Measurements from ENCODE around the gene EIF4E2.
A peak's percentile ranks its signal among the peaks of the same experiment; 100 is the strongest.

The EIF4E2 gene

GRCh38 chr2:232551250-232551638, 755 bp downstream of the EIF4E2 start:
- H3K4me3 ChIP-seq (ENCODE audit: low read depth, low read length): peak overlapping the region; percentile 92
- TF ChIP-seq, protein P1, sequence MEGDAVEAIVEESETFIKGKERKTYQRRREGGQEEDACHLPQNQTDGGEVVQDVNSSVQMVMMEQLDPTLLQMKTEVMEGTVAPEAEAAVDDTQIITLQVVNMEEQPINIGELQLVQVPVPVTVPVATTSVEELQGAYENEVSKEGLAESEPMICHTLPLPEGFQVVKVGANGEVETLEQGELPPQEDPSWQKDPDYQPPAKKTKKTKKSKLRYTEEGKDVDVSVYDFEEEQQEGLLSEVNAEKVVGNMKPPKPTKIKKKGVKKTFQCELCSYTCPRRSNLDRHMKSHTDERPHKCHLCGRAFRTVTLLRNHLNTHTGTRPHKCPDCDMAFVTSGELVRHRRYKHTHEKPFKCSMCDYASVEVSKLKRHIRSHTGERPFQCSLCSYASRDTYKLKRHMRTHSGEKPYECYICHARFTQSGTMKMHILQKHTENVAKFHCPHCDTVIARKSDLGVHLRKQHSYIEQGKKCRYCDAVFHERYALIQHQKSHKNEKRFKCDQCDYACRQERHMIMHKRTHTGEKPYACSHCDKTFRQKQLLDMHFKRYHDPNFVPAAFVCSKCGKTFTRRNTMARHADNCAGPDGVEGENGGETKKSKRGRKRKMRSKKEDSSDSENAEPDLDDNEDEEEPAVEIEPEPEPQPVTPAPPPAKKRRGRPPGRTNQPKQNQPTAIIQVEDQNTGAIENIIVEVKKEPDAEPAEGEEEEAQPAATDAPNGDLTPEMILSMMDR (conservative IDR thresholded peaks at IDR 0.05; ENCODE audit: low read depth, low read length): no peak
- DNase-seq (ENCODE audit: low read depth): no peak

DNA sequence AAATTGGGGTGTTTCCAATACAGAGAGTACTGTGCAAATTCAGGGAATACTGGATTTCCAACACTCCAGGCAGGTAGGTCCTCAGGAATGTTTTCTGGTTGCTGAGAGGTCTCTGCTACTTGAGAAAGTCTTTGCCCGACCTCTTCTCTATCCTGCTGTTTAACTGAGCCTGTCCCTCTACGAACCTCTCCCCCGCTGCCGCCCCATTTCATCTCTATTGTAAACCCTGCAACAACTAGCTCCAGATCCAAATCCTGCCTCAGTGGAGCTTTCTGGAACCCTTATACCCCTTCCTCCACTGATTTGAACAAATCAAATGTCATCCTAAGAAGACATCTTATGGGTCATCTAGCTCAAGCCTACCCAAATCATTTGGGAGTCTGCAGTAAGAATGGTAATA, 1.3 kb downstream of the EIF4E2 start:
- TF ChIP-seq, protein P1 (conservative IDR thresholded peaks at IDR 0.05; ENCODE audit: low read depth, low read length): no peak
- peak overlapping the region; percentile 92 for H3K4me3 ChIP-seq (ENCODE audit: low read depth, low read length)
- DNase-seq (ENCODE audit: low read depth): no peak

- DNase-seq (ENCODE audit: low read depth): peak; percentile 27
- TF ChIP-seq, protein P1 (conservative IDR thresholded peaks at IDR 0.05; ENCODE audit: low read depth, low read length): no peak
- no peak overlapping the region for H3K4me3 ChIP-seq (ENCODE audit: low read depth, low read length)
These were observed 5.9 kb downstream of the EIF4E2 start for GRCh38 chr2:232556426-232556825.

GRCh38 chr2:232562515-232563151, 12.1 kb downstream of the EIF4E2 start:
- no peak for DNase-seq (ENCODE audit: low read depth)
- no peak overlapping the region for H3K4me3 ChIP-seq (ENCODE audit: low read depth, low read length)
- TF ChIP-seq, protein P1 (conservative IDR thresholded peaks at IDR 0.05; ENCODE audit: low read depth, low read length): no peak

- no peak overlapping the region for H3K4me3 ChIP-seq (ENCODE audit: low read depth, low read length)
- TF ChIP-seq, protein P1 (conservative IDR thresholded peaks at IDR 0.05; ENCODE audit: low read depth, low read length): no peak
- DNase-seq (ENCODE audit: low read depth): peak; percentile 38
These were observed 13.1 kb downstream of the EIF4E2 start for GRCh38 chr2:232563580-232563979.

- TF ChIP-seq, protein P1 (conservative IDR thresholded peaks at IDR 0.05; ENCODE audit: low read depth, low read length): no peak
- DNase-seq (ENCODE audit: low read depth): no peak
- H3K4me3 ChIP-seq (ENCODE audit: low read depth, low read length): no peak overlapping the region
These were observed 17.2 kb downstream of the EIF4E2 start for GRCh38 chr2:232567721-232568120.

DNA sequence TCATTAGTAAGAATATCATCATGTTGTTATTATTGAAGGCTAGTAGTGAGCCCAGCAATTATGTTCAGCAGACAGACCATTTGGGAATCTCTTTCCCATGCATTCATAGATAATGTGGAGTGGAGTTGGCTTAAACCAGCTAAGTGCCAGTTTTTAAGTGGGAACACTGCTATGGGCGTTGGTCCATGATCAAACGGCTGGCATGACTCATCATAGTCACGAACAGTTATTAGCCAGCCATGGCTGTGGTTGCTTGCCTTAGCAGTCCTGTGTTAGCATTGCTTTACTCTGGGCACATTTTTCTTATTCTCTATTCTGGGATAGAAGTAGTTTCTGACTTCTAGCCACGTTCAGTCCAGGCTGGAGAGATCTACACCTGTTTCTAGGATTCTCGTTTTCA, 17.7 kb downstream of the EIF4E2 start:
- TF ChIP-seq, protein P1 (conservative IDR thresholded peaks at IDR 0.05; ENCODE audit: low read depth, low read length): no peak
- DNase-seq (ENCODE audit: low read depth): peak; percentile 50

More for the DNA sequence above, 17.7 kb downstream of the EIF4E2 start:
- no peak overlapping the region for H3K4me3 ChIP-seq (ENCODE audit: low read depth, low read length)

Data from choroid plexus epithelial cell (primary cell).